NCI-H526 treated with DMSO at 0.1 percent for 48 hours (cell line): ENCODE measurements around the gene CMTM8.
"Not testable (repeated sequence)": the region's sequence is repeated elsewhere in the genome, so short reads cannot be mapped to it uniquely, and the experiment has no call there.

Experiments
- DNase-seq: peaks from one replicate; lab custom pipeline; 2025; lab: John Stamatoyannopoulos, UW

CMTM8 gene

DNA sequence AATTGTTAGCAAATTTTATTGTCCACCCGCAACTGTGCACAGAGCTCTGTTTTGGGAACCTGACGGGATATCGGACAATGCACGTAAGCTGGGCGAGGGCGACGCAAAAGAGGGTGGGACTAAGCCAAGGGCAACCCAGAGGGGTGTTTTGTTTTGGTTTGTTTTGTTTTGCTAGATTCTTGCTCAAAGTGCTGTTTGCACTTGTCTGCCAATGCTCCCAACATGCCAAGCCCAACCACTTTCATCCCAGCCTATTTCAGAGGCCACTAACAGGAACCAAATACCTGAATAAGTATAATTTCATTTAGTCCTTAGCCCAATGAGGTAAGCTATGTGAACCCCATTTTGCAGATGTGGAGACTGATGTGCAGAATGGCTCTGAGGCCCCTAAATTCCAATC, 143.4 kb downstream of the CMTM8 start:
- DNase-seq = no peak

DNA sequence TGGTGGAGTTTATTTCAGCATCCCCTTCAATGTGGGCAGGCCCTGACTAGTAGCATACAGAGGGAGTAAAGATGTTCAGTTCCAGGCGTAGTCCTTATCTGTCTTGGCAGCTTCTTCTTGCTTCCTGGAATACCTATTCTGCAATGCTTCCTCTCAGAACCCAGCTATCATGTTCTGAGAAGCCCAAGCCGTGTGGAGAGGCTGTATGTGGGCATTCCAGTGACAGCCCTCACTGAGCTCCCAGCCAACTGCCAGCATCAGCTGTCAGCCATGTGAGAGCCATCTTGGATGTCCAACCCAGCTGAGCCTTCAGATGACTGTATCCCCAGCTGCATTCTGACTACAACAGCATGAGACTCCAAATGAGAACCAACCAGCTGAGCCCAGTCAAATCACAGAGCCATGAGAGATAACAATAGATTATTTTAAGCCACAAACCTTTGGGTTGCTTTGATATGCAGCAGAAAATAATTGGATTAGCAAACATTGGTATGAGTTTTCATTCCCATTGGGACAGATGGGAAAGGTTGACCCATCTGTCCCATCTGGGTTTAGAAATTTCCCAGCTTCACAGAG, 144.7 kb downstream of the CMTM8 start:
- no peak for DNase-seq

DNA sequence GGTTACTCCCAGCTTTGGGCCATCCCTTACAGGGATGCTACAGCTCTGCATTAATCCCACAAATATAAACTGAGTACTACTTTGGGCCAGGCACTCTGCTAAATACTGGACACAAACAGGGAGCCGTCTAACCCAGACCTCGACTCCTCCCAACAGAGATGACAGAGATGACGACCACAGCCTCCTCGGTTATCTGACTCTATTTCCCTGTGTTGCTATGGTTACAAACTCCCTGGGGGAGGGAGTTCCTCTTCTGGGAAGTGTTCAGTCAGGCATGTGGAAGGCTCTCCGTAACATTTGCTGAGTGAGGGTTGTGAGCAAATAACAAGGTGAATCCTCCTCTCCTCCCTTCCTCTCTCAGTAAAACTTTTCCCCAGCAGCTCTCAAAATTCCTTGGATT, 146.5 kb downstream of the CMTM8 start:
- peak; percentile 35 for DNase-seq

DNA sequence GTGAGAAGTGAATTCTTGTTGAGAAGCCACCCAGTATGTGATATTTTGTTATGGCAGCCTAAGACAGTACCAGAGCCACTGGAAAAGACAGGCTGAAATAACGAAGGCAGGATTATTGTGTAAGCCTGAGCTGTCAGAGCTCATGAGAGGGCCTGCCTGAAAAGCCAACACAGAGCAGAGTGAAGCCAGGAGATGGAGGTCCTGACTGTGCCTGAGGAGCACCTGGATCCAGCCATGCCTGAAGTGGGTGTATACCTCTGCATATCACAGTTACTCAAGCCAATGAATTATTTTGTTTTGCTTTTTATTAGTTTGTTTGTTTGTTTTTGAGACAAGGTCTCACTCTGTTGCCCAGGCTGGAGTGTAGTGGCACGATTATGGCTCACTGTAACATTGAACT, 149.0 kb downstream of the CMTM8 start:
- DNase-seq = no peak

DNA sequence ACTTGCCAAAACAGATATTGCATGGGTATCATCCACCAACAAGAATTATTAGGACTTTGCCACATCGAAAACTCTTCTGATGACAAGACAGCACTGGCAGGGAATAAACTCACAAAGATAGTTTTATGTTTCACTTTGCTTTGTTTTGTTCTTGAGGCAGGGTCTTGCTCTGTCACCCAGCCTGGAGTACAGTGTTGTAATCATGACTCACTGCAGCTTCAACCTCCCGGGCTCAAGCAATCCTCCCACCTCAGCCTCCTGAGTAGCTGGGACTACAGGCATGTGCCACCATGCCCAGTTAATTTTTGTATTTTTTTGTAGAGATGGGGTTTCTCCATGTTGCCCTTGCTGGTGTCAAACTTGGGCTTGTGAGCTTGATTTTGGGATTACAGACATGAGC, 151.1 kb downstream of the CMTM8 start:
- not testable (repeated sequence) for DNase-seq

DNA sequence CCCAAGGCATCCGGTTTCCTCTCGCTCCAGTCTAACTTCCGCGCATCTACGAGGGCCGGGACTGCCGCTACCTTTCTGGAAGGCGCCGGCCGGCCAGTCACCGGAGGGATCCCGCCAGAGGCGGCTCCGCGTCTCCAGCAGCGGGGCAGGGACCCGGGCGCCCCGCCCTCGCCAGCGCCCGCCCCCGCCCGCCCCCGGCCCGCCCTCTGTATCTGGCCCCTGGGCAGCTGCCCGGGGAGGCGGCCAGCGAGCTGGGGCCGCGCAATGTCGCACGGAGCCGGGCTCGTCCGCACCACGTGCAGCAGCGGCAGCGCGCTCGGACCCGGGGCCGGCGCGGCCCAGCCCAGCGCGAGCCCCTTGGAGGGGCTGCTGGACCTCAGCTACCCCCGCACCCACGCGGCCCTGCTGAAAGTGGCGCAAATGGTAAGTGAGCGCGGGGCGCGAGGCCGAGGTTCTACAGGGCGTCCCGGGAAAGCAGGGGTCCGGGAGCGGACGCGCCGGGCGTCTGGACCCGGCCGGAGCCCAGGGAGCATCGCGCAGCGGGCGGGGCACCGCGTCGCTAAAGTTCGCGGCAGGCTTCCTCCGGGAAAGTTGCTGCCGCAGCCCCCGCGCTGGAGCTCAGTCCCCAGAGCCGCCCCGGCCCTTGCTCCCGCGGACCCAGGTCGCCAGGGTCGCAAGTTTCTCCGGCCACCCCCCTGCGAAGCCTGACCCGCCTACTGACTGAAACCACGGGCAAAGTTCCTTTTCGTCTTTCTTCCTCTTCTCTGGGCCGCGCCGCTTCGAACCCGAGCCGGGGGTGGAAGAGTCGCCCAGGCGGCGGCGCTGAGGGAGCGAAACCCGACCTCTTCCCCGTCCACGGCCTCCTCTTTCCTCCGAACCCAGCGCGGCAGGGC, 153.4 kb downstream of the CMTM8 start, which contains the start of gene CMTM7:
Gene CMTM7 (plus strand): TSS at position 211 of the 893 bp plus-strand sequence. CDS start 54 bp downstream, at position 265.
- peak; percentile 23 for DNase-seq

DNA sequence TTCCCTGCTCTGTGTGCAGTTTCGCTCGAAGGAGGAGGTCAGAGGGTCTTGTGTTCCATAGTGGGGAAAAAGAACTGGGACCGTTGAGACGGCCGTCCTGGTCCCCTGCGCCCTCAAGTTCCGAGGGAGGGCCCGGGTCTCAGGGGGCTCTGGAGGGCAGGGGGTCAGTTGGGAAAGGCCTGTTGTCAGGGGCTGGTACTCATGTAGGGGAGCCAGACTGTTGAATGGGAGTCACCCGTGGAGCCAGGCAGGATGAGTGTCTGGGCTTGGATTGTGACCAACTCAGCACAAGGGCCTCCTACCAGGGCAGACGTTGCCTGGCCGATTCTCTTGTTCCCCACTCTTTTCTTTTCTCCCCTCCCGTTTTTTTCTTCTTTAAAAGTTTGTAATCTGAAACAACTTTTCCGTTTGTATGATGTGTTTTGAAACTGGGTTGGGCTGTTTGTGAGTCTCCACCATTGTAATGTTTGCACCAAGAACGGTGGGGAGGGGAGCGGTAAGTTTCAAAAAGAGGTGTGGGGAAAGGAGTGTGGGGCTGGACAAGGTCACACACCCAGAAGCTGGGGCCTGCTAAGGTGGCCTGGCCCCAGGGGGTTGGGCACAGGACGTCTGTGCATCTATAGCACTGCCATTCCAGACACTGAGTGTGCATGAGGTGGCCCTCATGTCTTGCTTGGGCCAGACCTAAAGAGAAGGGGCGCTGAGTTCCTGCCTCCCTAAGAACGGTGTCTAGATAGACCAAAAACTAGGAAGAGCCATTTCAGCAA, 154.2 kb downstream of the CMTM8 start:
- DNase-seq = no peak

DNA sequence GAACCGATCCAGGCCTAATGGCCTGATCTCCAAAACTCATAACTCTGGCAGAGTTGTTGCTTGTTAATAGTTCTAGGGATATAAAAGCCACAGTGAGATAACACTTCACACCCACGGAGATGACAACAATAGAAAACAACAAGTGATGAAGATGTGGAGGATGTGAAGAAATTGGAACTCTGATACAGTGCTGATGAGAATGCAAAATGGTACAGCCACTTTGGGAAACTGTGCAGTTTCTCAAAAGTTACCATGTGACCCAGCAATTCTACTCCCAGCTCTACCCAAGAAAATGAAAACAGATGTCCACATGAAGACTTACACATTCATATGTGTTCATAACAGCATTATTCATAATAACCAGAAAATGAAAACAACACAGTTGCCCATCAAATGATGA, 157.0 kb downstream of the CMTM8 start:
- no peak for DNase-seq

DNA sequence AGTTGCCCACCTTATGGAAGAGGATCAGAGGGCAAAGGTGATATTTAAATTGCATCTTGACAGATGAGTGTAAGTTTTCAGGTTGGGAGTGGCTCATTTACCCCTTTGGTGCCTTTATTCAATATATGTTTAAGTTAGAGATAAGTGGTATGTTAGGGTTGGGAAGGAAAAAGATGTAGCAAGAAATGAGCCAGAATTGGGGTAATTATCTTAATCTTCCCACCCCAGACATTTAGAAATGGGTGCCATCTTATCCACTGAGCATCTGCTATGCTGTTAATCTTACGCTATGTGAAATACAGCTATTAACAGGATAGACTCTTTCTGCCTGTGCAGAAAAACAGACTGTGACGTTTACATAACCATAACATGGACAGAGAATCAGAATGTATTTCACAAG, 159.5 kb downstream of the CMTM8 start:
- DNase-seq = no peak

DNA sequence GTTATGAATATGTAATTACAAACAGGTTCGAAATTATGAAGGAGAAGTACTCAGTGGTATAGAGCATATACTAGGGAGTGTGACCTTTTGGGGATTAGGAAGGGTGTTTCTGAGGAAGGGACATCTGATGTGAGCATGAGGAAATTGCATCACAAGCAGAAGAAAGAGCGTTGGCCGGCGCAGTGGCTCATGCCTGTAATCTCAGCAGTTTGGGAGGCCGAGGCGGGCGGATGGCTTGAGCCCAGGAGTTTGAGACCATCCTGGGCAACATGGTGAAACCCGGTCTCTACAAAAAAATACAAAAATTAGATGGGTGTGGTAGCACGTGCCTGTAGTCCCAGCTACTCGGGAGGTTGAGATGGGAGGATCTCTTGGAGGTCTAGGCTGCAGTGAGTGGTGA, 160.1 kb downstream of the CMTM8 start:
- DNase-seq = no peak

DNA sequence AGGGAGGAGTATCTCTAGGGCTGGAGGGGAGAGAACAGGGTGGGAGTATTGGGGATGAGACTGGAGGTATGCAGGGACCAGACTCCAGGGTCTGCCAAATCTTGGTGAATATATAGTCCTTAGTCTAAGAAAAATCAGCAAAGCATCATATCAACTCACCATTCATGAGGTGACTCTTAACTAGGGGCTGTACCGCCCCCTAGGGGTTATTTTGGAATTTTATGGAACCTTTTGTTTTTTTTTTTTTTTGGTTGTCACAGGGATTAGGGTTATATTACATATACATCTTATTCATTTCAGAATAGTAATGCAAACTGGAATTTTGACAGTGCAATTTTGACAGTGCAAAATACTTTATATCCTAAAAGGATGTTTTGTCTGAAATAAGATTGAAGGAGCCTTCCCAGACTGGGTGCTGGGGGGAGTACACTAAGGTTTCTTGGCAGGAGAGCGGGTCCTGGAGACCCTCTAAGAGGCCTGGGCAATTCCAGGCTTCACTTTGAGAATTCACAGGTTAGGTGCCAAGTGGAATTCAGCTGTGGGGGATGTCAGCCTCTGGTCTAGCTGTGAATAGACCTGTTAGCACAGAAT, 160.6 kb downstream of the CMTM8 start:
- no peak for DNase-seq

DNA sequence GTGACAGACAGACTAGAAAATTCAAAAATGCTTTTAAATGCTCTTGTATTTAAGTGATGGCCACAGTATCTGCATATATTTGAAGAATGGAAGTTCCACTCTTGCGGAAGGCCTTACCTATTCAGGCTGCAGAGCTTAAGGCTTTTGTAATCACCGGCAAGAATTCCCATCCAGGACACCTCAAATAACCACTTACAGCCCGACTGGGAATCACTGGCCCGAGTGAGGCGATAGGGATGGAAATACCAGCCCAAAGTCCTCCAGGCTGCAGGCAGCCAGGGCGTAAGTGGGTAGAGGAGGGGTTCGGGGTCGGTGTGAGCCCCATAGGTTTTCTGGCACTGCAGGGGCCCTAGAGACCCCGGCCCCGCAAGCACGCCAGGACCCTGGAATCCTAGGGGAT, 162.6 kb downstream of the CMTM8 start:
- DNase-seq = no peak

DNA sequence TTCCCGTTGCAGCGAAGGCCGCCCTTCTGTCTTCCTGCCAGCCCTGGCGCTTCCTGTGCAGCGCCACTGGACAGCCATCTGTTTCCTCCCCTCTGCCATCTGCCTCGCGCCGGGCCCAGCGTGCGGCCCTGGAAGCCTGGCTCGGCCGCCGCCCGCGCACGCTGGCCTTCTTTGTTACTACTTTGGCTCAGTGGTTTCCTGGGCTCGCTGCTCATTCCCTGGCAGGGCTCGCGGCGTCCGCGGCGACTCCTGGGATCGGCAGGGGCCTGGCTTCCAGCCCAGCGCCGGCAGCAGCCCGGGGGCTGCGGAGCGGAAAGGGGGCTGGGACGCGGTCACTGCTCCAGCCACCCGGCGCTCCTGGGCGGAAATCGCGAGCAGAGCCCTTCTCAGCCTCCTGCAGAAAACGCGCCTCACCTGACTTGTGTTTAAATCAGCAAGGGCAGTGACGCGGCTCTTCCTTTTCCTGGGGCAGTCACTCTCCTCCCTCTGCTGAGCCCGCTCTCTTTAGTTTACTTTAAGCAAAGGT, 163.1 kb downstream of the CMTM8 start:
- DNase-seq = peak; percentile 49

DNA sequence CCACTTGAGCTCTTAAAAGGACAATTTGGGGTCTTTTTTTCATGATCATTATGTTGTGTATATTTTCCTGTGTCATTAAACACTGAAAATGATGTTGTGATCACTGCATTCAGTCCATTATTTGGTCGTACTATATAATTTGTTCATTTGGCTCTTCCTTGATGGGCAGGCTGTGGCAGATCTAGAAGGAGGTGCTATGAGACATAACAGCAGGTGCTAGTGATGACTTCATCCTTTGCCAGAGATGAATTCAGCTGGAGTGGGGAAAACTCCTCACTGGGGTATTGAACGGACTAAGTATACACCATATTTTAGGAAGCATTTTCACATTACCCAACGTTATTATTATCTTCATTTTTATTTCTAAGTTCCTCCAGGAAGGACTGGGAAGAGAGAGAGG, 165.2 kb downstream of the CMTM8 start:
- DNase-seq = no peak

DNA sequence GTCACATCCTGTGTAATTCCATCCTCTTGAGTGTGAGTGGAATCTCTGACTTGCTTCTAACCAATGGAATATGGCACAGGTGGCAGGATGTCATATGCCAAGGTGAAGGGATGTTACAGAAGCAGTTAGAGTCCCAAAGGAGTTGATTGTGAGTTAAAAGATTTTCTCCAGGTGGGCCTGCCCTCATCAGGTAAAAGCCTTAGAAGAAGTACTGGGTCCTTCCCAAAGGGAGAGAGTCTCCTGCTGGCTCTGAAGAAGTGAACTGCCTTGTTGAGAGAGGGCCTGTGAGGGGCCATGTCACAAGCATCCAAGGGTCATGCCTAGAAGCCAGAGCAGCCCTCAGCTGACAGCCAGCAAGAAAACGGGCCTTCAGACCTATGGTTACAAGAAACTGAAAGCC, 166.2 kb downstream of the CMTM8 start:
- no peak for DNase-seq

DNA sequence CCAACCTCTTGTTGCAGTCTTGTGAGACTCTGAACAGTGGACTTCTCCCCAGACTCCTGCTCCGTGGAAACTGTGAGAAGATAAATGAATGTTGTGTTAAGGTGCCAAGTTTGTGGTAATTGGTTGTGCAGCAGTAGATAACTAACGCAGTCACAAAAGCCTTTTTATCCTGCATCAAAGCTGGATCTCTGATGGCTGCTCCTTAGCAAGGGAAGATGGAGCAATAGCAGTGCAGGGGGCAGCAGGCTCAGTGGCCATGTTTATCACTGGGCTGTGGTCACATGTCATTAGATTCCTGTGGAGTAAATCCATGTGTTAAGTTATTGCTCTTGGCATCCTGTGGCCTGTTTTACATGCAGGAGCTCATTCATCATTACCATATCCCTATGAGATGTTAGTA, 166.7 kb downstream of the CMTM8 start:
- DNase-seq = no peak

DNA sequence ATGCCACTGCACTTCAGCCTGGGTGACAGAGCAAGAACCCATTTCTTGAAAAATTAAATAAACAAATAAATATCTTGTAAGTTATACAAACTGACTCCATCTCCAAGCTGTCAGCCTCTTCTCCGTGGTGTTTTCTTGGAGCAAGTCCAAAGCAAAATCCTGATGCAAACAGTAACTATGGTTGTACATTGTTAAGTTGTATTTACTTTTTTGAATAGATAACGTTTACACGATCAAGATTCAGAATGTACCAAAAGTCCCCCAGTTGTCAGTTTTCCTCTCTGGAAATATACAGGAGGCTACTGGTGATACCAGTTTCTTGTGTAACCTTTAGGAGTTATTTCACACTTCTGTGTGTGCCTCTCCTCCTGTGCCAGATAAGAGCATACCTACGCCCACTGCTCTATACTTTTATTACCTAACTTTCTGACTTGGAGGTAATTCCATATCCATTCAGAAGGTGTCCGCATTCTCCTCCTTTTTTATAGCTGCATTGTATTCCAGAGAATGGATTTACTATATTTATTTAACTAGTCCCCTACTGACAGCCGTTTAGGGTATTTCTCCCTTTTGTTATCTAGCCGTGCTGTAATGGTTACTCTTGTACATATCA, 167.3 kb downstream of the CMTM8 start:
- no peak for DNase-seq

DNA sequence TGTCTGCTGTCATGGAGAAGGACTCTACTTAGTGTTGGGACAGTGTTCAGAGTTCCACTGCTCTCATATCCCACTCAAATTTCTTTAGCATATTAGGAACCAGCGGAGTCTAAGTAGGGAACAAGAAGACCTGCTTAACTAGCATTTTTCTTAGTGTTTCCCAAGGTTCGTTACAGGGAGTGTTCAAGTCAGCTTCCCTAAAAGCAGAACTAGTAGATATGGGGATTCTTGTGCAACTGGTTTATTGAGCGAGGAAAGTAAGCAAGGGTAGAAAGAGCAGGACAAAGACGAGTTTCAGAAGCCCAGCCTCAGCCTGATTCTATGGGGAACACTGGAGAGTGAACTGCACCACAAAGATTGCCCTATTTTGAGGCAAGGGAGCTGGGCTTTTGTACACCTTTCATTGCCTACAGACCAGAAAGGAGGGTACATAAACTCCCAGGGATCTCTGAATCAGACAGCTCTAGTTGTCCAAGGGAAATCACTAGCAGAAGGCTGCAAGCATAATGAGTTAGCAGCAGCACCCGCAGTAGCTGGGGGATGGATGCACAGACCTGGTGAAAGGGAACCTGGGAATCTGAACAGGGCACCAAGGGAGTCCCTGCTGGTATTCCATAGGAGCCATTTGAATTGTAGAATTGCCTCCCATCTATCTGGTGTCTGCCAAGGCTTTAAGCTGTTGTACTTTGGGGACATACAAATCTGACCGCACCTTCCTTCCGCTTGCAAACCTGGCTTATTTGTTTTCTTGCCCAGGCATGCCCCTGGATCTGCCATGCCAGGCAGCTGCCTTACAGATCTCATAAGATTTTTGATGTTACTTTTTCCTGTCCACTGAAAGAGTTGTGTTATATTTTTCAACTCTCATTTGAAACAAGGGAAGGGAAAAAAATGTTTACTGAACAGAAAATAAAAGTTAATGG, 168.3 kb downstream of the CMTM8 start:
- peak; percentile 81 for DNase-seq

DNA sequence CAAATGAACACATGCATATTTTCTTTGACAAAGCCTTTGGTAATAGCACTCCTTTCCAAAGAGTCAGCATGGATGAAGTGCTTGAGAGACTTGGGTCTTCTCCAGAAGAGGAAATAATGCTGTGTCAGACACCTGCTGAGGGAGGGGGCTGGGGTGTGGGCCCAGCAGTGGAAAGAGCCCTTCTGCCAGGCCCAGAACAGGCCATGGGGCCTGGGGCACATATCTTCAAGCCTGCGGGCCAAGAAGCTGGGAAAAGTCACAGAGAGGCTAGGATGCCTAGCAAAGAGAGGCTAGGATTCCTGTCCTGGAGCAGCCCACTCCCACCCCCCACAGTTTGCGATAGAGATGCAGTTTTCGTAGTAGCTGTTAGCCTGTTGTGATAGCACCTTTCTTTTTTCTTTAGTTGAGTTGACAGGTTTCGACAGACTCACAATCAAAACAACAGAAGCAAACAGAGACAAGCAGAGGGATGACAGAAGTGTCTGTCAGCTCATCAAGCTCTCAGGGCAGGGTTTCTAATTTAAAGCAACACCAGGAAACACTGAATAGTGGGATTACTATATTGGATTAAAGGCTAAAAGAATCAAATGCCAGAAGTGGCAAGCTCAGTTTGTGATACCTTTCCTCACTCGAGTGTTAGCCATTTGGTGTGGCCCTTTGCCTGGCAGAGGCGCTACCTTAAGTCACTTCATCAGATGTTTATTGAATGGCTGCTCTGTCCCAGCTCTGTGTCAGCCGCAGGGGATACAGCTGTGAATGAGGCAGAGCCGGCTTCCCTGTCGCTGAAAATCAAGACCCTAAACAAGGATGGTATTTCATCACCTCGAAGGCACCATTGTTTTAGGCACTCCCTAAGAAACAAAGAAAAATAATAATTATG, 172.1 kb downstream of the CMTM8 start:
- DNase-seq = no peak

DNA sequence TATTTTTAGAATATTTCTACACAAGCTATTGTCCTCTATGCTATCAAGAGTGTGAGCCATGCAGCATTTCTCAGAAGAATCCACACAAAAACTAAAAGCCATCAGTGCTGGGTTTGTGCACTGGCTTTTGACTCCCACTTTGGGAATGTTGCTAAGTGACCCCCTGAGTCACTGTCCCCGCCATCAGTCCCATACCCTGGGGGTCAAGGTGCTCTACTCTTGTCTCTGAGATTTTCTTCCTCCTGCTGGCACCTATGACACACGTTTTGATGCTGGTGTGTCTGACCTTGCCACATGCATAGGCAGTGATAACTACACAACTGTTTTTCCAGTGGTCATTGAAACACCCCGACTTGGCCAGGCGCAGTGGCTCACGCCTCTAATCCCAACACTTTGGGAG, 173.0 kb downstream of the CMTM8 start:
- DNase-seq = no peak
